GM18498 (cell line): ENCODE data around the gene HOXB13.
"Not testable (repeated sequence)": the region's sequence is repeated elsewhere in the genome, so short reads cannot be mapped to it uniquely, and the experiment has no call there.

ENCODE experiments used
- ATAC-seq: cut with Tn5 transposase; IDR thresholded peaks from one replicate; pipeline ENCODE4 v1.9.1; 2021; ENCODE audit warnings: mild to moderate bottlenecking, moderate library complexity; ENCODE audit not compliant: unreplicated experiment

HOXB13 gene

DNA sequence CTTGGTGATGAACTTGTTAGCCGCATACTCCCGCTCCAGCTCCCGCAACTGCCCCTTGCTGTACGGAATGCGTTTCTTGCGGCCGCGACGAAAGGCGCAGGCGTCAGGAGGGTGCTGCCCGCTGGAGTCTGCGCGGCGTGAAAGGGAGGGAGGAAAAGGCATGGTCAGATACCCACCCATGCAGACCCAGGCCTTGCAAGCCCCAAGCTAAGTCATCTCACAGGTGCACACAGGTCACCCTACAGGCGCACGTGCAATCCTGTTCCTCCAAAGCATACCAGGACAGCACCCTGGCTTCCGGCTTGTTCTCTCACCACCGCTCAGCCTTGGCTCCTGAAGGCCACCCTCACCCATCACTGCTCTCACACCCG is 1.6 kb downstream of the HOXB13 start:
- ATAC-seq, result no peak

- ATAC-seq, result no peak
Observed at GRCh38 chr17:48726114-48726915, 2.2 kb downstream of the HOXB13 start.

DNA sequence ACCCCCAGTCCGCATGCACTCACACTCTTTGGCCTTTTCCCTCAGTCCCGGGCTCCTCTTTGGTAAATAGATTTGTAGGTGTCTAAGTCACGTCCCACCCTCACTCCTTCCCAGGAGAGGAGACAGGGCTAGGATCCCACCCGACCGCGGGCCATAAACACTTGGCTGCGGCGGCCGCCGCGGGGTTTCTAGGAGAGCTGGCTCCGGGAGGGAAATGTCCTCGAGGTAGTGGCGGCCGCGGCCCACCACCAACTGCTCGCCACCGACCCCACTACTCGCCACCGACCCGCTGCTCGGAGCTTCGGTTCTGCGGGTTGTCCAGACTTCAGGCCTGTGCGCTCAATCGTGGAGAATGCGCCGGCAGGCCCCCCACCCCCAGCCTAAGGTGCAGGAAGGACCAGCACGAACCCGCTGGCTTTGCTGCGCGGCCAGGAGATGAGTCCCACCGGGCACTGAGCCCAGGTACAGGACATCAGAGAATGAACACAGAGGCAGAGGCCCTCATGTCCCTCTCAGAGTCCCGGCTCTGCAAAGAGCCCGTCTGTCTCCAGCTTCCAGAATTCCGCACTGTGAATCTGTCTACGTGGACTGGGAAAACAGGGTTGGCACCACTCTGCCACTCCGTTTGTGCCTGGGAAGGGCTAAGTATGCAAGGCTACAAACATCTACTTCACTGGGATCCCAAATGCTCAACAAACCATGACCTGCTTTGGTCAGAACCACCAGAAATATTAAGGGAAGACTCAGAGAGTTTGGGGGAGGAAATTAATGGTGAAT is 3.1 kb downstream of the HOXB13 start:
- ATAC-seq, result no peak

- ATAC-seq, result no peak
Observed at GRCh38 chr17:48725004-48725287, 3.6 kb downstream of the HOXB13 start.

DNA sequence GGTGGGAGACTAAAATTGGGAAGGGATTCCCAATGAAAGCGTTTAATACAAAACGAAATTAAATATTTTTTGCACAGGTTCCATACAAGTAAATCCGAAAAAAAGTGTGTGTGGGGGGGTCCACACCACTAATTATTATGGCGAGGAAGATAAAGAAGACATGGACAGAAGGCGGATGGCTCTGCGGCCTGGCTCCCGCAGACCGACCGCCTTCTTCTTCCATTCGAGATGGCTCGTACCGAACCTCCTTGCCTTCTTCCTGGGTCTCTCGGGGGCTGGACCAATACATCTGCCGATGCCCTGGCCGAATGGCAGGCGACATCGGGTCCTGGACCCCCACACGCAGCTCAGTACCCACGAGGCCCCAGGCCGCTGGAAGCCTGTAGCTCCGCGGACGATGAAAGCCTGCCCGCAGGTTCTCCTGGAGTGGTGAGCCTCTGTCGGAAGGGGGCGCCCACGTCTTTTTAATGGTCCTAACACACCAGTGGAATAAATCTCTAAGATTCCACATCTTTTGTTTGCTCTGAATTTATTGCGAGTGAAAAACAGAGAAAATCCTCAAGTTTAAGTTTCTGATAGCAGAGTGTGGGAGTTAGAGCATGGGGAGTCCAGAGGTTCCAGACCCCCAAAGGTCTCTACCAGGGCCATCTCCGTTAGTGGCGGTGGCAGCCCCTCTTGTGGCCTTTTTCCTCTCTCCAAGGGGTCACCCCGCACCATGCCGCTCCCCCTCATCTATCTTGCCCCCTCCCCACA is 4.1 kb downstream of the HOXB13 start:
- ATAC-seq, result no peak

- ATAC-seq, result no peak
Observed at GRCh38 chr17:48723423-48724250, 4.9 kb downstream of the HOXB13 start.

DNA sequence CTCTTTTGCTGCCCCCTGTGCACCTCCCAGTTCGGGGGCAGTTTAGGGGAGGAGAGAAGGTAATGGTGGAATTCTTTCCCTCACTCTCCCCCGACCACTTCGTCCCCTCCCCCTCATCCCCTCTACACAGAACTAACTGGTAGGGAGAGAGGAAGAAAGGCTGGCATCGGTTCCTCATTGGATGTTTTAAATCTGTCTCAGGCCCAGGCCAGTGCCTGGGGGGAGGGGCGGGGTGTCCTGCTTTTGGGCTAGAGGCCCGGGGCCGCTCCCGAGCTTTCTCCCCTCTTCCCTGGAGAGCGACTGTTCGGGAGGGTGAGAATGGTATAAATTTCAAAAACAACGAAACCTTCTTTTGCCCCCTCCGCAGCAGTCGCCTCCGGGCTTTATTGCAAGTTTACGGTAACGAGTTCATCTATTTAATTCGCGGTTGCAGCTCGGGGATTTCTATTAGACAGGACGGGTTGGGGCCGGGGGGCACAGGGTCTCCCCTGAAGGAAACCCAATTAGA is 5.6 kb downstream of the HOXB13 start, which contains the start of gene PRAC2:
TSS of gene PRAC2 (plus strand) at position 271 of the 508 bp plus-strand sequence. CDS start 1,226 bp downstream, outside the sequence.
- no peak for ATAC-seq

DNA sequence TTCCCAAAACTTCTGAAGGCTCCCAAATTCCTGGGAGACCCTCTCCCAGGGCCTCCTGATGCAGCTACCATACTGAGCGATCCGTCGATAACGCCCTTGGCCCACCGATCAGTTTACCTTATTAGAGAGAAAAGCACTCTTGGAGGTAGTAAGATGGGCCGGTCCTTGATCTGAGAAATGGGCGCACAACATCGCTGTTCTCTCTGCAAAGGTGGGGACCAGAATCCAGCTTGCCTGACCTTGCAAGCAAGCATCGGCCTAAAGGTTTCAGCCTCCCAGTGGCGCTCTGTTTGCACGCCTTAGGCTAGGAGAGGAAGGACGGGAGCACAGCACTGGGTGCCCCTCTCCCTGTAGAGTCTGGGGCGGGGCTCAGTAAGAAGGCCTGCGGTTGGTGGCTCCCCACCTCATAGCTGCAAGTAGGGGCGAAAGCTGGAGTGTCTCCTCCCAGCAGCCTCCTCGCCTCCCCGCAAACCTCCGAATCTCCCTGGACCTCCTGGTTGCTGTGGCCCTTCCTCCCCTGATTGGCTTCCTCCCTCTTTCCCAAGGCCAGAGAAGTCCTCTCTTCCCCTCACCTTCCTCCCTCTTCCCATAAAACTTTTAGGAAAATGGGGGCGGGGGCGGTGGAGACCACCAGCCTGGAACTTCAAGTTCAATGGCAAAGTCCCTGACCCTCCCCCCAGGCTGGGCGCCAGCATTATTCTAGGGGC is 6.2 kb downstream of the HOXB13 start, which contains the start of gene PRAC1:
TSS of gene PRAC1 (minus strand) at position 318 of the 707 bp plus-strand sequence. CDS start at position 192, 126 bp downstream.
- no peak for ATAC-seq

GRCh38 chr17:48721009-48721402 is 7.5 kb downstream of the HOXB13 start:
- no peak for ATAC-seq

- ATAC-seq, result no peak
Observed at GRCh38 chr17:48720266-48721008, 8.1 kb downstream of the HOXB13 start.

GRCh38 chr17:48719642-48720265 is 8.8 kb downstream of the HOXB13 start:
- ATAC-seq, result no peak

GRCh38 chr17:48718761-48719641 is 9.5 kb downstream of the HOXB13 start:
- ATAC-seq, result no peak

DNA sequence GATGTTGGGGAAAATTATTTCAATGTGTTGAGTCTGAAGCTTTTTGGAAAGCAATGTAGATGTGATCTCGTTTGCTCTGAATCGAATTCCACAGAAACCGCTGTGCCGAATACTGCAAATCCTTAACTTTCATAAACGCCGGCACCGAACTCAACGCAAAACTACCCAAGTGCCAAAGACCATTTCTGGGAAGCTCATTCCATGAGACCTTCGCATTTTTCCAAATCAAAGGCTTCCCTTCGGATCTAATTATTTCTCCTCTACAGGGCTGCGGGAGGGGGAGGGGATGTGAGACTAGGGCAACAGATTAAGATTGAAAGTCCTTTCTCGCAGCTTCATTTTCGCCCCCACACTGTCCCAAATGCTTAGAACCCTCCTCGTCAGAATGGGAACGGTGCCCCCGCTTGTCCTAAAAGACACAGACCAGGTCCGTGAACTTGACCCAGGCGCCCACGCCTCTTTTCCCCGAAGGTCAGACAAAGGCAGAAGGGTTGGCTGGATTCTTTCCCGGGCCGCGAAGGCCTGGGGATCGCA is 10.3 kb downstream of the HOXB13 start:
- ATAC-seq, result no peak

DNA sequence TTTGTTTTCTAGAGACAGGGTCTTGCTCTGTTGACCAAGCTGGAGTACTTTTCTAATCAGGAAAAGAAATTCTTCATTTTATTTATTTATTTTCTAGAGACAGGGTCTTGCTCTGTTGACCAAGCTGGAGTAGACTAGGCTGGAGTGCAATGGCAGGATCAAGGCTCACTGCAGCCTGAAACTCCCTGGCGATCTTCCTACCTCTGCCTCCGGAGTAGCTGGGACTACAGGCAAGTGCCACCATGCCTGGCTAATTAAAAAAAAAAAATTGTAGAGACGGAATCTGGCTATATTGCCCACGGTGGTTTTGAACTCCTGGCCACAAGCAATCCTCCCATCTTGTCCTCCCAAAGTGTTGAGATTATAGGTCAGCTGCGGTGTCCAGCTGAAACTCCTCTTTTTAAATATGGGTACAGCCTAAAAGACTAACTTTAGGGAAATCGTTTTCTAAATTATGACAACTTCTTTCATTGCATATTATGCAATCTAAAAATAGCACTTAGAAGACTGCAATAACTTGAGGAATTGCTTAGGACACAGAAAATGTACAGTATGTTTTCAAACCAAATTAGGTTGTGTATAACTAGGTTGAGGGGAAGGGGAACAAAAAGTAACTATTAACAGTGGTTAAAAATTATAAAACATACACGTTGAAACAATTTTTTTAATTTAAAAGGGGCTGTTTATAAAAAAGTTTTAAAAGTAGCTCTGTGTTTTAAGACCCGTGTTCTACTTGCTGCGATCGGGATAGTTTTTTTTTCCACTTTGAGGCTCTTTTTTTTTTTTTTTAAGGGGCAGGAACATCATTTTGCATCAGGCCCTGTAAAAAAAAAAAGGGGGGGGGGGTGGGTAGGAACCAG is 11.0 kb downstream of the HOXB13 start:
- ATAC-seq, result no peak

- ATAC-seq, result not testable (repeated sequence)
Observed at GRCh38 chr17:48716549-48716948, 12.0 kb downstream of the HOXB13 start.
